OCI-M2 (cell line): ENCODE measurements around the gene CATSPERB.
"Not testable (repeated sequence)": the region's sequence is repeated elsewhere in the genome, so short reads cannot be mapped to it uniquely, and the experiment has no call there.

Source experiments
- DNase-seq: peaks from one replicate; lab custom pipeline; 2025; ENCODE audit not compliant: unreplicated experiment; lab: John Stamatoyannopoulos, UW

The CATSPERB gene

DNA sequence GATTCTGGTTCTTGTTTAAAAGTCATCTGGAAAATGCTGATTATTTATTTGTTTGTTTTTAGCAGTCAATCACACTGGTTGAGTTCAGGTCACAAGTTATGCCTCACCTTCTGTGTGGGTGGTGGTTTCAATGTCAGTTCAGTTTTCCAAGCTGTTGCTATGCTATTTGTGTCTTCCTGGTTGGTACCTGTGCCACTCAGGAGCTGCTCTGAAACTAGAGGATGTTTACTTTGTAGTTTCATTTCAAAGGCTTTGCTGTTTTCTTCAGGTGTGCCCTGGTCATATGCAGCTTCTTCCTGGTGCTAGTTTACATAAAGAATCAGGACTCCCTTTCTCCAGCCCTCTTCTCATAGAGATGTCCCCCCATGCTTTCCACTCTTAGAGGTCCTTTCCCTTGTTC is 146.0 kb downstream of the CATSPERB start:
- DNase-seq = no peak

- no peak for DNase-seq
Observed at GRCh38 chr14:91582761-91583160, 149.1 kb downstream of the CATSPERB start.

DNA sequence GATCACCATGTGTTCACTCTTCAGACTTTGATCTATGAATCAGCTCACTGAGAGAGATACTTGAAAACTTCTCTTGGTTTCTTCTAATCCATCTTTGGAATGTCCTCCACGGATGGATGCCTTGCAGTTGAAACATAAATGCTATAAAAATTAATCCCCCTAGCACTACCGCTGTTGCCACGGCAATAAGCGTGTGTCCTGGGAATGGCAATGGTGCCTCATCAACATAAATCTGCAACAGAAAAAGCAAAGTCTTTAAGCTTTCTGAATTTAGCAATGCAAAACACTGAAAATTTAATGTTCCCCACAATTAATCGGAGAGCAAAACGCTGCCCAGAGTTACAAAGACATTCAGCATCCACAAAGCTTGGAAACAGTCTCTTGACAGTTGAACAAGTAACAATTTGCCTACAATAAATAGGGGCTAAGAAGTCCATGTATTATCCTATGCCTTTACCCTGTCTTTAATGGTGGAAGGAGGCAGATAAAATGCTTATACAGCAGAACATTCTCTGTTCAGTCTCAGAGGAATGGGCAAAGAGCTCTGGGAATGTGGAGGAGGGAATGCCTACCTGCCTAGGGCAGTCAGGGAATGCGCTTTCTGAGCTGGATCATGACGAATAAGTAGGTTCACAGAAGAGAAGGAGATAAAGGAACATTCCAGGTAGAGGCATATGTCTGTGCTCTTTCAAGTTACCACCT is 150.9 kb downstream of the CATSPERB start:
- DNase-seq = no peak

DNA sequence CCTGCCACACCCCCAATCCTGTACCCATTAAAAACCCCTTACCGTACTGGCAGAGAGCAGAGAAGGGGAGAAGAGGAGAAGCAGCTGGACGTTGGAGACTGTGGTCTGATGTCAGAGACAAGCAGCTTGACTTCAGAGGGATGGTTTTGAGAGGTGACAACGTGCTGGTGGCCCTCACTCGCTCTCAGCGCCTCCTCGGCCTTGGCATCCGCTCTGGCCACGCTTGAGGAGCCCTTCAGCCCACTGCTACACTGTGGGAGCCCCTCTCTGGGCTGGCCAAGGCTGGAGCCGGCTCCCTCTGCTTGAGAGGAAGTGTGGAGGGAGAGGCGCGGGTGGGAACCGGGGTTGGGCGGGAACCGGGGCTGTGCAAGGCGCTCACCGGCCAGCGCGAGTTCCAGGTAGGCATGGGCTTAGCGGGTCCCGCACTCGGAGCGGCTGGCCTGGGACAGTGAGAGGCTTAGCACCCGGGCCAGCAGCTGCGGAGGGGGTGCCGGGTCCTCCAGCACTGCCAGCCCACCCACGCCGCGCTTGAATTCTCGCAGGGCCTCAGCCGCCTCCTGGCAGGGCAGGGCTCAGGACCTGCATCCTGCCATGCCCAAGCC is 154.2 kb downstream of the CATSPERB start:
- no peak for DNase-seq

- no peak for DNase-seq
Observed at GRCh38 chr14:91575469-91576208, 156.2 kb downstream of the CATSPERB start.

- DNase-seq = no peak
Observed at GRCh38 chr14:91573894-91574837, 157.7 kb downstream of the CATSPERB start.

DNA sequence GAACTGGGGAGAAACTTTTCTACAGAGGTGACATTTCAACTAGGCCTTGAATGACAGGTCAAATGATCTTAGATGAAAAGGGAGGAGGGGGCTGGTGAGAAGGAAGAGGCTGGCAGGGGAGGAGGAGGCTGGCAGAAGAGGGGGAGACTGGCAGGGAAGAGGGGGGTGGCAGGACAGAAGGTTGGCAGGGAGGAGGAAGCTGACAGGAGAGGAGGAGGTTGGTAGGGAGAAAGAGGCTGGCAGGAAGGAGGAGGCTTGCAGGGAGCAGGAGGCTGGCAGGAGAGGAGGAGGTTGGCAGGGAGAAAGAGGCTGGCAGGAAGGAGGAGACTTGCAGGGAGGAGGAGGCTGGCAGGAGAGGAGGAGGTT is 158.4 kb downstream of the CATSPERB start:
- DNase-seq = no peak

- DNase-seq = no peak
Observed at GRCh38 chr14:91570021-91570420, 161.9 kb downstream of the CATSPERB start.

DNA sequence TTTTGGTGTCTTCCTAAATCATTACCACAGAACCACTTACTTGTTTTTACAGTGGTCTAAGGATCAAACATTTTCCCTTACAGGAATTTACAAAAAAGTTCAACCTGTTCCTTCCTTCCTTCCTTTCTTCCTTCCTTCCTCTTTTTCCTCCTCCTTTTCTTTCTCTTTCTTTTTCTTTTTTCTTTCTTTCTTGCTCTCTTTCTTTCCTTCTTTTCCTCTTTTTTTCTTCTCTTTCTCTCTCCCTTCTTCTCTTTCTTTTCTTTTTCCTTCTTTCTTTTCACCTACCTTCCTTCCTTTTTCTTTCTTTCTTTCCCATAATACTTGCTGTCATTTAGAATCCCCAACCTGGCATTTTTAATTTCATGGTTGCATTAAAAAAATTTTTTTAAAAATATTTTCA is 162.6 kb downstream of the CATSPERB start:
- DNase-seq = no peak

- DNase-seq = no peak
Observed at GRCh38 chr14:91568626-91569025, 163.3 kb downstream of the CATSPERB start.

DNA sequence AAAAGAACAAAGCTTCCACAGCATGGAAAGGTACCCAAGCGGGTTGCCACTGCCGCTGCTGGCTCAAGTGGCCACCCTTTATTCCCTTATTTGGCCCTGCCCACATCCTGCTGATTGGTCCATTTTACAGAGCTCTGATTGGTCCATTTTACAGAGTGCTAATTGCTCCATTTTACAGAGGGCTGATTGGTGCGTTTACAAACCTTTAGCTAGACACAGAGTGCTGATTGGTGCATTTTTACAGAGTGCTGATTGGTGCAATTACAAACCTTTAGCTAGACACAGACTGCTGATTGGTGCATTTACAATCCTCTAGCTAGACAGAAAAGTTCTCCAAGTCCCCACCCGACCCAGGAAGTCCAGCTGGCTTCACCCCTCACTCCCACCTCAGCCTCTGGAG is 164.1 kb downstream of the CATSPERB start:
- DNase-seq = not testable (repeated sequence)

DNA sequence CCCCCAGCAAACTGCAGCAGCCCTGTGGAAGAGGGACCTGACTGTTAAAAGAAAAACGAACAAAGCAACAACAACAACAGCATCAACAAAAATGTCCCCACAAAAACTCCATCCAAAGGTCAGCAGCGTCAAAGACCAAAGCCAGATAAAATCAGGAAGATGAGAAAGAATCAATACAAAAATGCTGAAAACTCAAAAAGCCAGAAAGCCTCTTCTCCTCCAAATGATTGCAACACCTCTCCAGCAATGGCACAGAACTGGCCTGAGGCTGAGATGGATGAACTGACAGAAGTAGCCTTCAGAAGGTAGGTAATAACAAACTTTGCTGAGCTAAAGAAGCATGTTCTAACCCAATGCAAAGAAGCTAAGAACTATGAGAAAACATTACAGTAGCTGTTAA is 176.4 kb downstream of the CATSPERB start:
- no peak for DNase-seq

DNA sequence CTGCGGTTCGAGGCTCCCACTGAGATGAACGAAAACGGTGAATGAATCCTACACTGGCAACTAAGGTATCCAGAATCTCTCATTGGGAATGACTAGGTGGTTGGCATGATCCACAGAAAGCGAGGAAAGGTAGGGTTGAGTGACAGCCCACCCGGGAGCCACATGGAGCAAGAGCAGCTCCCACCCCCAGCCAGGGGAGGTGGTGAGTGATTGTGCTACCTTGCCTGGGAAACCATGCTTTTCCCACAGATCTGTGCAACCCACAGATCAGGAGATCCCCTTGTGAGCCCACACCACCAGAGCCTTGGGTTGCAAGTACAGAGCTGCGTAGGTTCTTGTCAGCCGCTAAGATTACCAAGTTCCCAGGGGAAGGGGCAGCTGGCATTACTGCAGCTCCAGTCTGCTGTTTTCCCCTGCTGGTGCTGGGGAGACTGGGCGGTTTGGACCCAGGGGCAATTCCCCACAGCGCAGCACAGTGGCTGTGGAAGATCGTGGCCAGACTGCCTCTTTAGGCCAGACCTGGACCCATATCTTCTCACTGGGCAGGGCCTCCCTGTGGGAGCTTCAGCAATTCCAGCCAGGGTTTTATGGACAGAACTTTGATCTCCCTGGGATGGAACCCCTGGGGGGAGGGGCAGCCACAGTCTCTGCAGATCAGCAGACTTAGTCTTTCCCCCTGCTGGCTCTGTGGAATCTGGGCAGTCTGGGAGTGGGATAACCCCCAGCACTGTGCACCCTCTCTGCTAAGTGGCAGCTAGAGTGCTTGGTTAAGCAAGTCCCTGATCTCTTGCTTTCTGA is 177.2 kb downstream of the CATSPERB start:
- no peak for DNase-seq

DNA sequence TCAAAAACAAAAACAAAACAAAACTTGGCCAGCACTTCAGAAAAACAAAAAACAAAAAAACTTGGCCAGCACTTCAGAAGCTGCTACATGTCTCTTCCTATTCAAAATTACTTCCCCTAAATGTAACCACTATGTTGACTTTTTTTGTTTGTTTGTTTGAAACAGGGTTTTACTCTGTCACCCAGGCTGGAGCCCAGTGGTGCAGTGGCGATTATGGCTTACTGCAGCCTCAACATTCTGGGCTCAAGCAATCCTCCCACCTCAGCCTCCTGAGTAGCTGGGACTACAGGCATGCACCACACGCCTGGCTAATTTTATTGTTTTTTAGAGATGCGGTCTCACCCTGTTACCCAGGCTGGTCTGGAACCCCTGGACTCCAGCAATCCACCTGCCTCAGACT is 183.8 kb downstream of the CATSPERB start:
- DNase-seq = no peak

- no peak for DNase-seq
Observed at GRCh38 chr14:91545946-91546716, 185.8 kb downstream of the CATSPERB start.

- no peak for DNase-seq
Observed at GRCh38 chr14:91545204-91545603, 186.7 kb downstream of the CATSPERB start.

- no peak for DNase-seq
Observed at GRCh38 chr14:91536327-91536726, 195.6 kb downstream of the CATSPERB start.

DNA sequence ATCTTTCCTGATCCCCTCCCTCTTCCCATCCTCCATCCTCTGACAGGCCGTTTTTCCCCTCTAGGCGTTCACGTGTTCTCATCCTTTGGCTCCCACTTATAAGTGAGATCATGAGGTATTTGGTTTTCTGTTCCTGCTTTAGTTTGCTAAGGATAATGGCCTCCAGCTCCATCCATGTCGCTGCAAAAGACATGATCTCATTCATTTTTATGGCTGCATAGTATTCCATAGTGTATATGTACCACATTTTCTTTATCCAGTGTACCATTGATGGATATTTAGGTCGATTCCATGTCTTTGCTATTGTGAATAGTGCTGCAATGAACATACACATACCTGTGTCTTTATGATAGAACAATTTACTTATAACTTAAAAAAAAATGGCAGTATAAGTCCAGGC is 197.8 kb downstream of the CATSPERB start:
- not testable (repeated sequence) for DNase-seq

GRCh38 chr14:91533623-91534022 is 198.3 kb downstream of the CATSPERB start:
- no peak for DNase-seq
